ENCODE results near the gene SLC25A48.

SLC25A48 gene

DNA sequence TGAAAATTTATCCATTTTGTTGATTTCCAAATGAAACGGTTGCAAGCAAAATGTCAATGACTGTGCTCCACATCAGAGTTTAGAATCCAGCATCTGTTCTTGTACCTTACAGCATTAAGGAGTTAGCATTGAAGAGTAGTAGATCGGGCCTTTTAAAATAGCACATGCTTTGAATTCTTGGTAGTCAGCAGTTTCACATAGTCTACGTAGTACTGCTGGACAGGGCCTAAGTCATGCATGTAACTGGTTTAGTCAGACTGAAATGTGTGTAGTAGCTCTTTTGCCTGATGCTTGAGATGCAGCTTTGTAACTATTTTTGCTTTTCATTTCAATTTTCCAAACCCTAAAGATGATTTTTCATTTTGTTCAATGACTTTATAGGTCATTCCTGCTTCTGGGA lies 100.5 kb downstream of the SLC25A48 start:
- no peak for DNase-seq

DNA sequence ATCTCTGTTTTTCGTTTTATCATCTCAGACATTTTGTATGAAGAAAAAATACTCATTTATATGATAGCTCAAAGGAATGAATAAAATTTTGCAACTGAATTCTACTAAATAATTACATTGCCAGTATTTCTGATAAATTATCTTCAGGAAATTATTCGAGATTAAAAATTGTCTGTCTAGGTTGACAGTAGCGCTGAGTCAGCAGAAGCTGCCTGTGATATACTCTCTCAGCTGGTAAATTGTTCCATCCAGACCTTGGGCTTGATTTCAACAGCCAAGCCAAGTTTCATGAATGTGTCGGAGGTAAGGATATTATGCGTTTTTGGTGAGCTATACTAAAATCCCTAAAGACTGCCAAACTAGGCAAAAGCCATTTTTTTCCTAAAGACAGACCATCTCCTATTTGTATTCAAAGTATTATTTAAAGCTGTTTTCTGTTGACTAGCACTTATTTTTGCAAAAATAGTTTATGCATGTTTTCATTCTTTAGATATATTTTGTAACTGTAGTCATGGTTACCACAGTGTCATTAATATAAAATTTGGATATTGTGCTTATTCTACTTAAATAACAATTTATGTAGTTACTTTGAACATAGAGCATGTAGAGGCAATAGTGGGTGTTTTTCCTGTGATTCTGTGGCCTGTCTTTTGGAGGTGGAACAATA lies 102.9 kb downstream of the SLC25A48 start:
- no peak for DNase-seq

Data from hippocampal formation (tissue), 2 donors.